Measurements from ENCODE around the gene EDRF1. TPM values are rescaled to one million over a fixed set of nuclear protein-coding genes. Genes with fewer than 3 reads are reported as not detected.

Gene EDRF1
- total and polyA plus RNA-seq, 2 of the 8 experiments (the other 6 are each of a cell fraction or from before 2014, with no cell fraction given), result 19.9 to 37.8 TPM

DNA sequence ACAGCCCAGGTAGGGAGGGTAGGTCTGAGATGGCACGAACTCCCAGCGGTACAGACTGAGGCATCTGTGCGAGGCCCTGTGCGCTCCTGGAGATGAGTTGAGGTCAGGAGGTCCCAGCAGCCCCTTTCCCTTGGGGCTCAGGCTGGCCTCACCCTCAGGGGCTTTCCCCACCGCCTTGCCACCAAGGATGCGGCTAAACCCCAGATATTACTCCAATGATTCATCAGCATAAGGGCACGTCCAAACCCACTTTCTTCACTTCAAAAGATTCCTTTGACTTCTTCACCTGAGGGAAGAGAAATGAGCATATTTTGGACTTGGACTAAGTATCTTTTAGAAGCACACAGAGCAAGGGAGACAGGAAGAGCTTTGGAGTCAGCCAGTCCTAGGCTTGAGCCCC lies 83.2 kb downstream of the EDRF1 start:
- Histone ChIP-seq H2BK20ac (ENCODE audit: low read length) (no peak overlapping the region), H3K79me2 (ENCODE audit: control insufficient read depth in 1 of 2, insufficient read depth in 2 of 2, low read length in 2 of 2) (no peaks in the 10 kb centered on the region), H4K8ac (ENCODE audit: extremely low read depth, insufficient read depth, low read length) (no peak overlapping the region), H3K14ac (ENCODE audit: insufficient read length) (no peak overlapping the region), H4K5ac (ENCODE audit: insufficient read length, low read depth, low read length) (no peak overlapping the region), H2AFZ (ENCODE audit: low read length) (no peak overlapping the region), H3K18ac (ENCODE audit: extremely low read depth, low read length) (no peak overlapping the region), H2BK5ac (ENCODE audit: low read depth, low read length) (no peak overlapping the region), H4K91ac (replicated peaks; ENCODE audit: insufficient read length, low read length) (no peak overlapping the region), H2AK5ac (ENCODE audit: low read depth, low read length) (no peak overlapping the region), H2BK15ac (ENCODE audit: low read length) (no peak overlapping the region), H3K23me2 (ENCODE audit: low read depth, low read length) (no peaks in the 10 kb centered on the region), H3K23ac (ENCODE audit: insufficient read length) (no peak overlapping the region), H2BK120ac (replicated peaks; ENCODE audit: low read depth, low read length) (no peak overlapping the region), H3K4me1 (replicated peaks in 1 of 4; ENCODE audit: control insufficient read depth in 3 of 4, insufficient read depth in 4 of 4, low read length in 3 of 4) (peaks cover 0 to 5% (median 0%) of the 10 kb centered on the region in 4 experiments; a peak in 1 of 7 replicates), H3K79me1 (ENCODE audit: low read depth, low read length) (no peaks in the 10 kb centered on the region), H3K27me3 (replicated peaks in 1 of 4; ENCODE audit: control insufficient read depth in 3 of 4, extremely low read depth in 1 of 4, insufficient read depth in 3 of 4, low read length in 3 of 4) (no peaks in the 10 kb centered on the region), H3K36me3 (ENCODE audit: control insufficient read depth in 2 of 4, insufficient read depth in 4 of 4, low read length in 3 of 4) (peaks cover 2 to 29% (median 17%) of the 10 kb centered on the region in 4 experiments; a peak in 7 of 8 replicates), H4K20me1 (replicated peaks in 1 of 2; ENCODE audit: control insufficient read depth in 1 of 2, insufficient read depth in 2 of 2, low read length in 2 of 2) (peaks cover under 1 to 3% of the 10 kb centered on the region in 2 experiments), H3K4me3 (ENCODE audit: extremely low read depth in 1 of 4, insufficient read depth in 2 of 4, low read depth in 3 of 4, low read length in 4 of 4) (no peak overlapping the region), H3K27ac (ENCODE audit: low read depth, low read length) (no peak overlapping the region), H3K4me2 (ENCODE audit: insufficient read depth in 1 of 2, low read depth in 2 of 2, low read length in 2 of 2) (no peak overlapping the region), H3K56ac (replicated peaks; ENCODE audit: insufficient read length, low read depth, low read length) (no peak overlapping the region), H3K4ac (replicated peaks; ENCODE audit: insufficient read length, low read depth, low read length) (no peak overlapping the region), H3K9ac (replicated peaks in 1 of 4; ENCODE audit: extremely low read depth in 1 of 4, low read depth in 3 of 4, low read length in 3 of 4) (no peak overlapping the region), H2BK12ac (ENCODE audit: low read depth, low read length) (no peak overlapping the region), H3K9me3 (ENCODE audit: insufficient read depth in 2 of 2, low read depth in 1 of 2, low read length in 1 of 2) (no peaks in the 10 kb centered on the region)
- TF ChIP-seq TCF12 (IDR thresholded peaks at IDR 0.05; ENCODE audit: low read depth, low read length), result no peak
- TF ChIP-seq RFX5 (IDR thresholded peaks at IDR 0.05; ENCODE audit: borderline replicate concordance, low read depth, low read length), result no peak
- no peak for TF ChIP-seq CHD2 (IDR thresholded peaks at IDR 0.05; ENCODE audit: low read length)
- no peak for FAIRE-seq
- WGBS, 2 experiments (ENCODE audit: extremely low coverage in 1 of 2, insufficient coverage in 1 of 2, insufficient read length in 1 of 2, insufficient replicate concordance in 2 of 2, low coverage in 1 of 2, low lambda C conversion rate in 2 of 2, missing lambda C conversion rate in 1 of 2), result 89% methylated on average over 7 of the region's 7 CpGs; no CpG with 5 or more reads in 1 of the 2 experiments
- POLR2A ChIA-PET (ENCODE audit: partially characterized antibody), result no interaction called here
- DNase-seq (ENCODE audit: low read depth in 1 of 2, low spot score in 2 of 2), result no peak
- CTCF ChIA-PET (ENCODE audit: partially characterized antibody), result interaction anchor here (1.1 kb wide), 1 partner anchor 66 kb away, joined by 3 read pairs; no protein-coding TSS in a partner anchor
